Ramos (cell line): ENCODE measurements around the gene RASL10A.
"Not testable (repeated sequence)": the region's sequence is repeated elsewhere in the genome, so short reads cannot be mapped to it uniquely, and the experiment has no call there.

Experiments
- in situ Hi-C: fragments of 300-500 bp; cut with MboI; formaldehyde crosslinking; loops from one replicate; pipeline ENCODE4 v1.14.3; 2022; ENCODE audit warnings: low sequenced_read_pairs; ENCODE audit not compliant: unreplicated experiment

The RASL10A gene, protein sequence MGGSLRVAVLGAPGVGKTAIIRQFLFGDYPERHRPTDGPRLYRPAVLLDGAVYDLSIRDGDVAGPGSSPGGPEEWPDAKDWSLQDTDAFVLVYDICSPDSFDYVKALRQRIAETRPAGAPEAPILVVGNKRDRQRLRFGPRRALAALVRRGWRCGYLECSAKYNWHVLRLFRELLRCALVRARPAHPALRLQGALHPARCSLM

DNA sequence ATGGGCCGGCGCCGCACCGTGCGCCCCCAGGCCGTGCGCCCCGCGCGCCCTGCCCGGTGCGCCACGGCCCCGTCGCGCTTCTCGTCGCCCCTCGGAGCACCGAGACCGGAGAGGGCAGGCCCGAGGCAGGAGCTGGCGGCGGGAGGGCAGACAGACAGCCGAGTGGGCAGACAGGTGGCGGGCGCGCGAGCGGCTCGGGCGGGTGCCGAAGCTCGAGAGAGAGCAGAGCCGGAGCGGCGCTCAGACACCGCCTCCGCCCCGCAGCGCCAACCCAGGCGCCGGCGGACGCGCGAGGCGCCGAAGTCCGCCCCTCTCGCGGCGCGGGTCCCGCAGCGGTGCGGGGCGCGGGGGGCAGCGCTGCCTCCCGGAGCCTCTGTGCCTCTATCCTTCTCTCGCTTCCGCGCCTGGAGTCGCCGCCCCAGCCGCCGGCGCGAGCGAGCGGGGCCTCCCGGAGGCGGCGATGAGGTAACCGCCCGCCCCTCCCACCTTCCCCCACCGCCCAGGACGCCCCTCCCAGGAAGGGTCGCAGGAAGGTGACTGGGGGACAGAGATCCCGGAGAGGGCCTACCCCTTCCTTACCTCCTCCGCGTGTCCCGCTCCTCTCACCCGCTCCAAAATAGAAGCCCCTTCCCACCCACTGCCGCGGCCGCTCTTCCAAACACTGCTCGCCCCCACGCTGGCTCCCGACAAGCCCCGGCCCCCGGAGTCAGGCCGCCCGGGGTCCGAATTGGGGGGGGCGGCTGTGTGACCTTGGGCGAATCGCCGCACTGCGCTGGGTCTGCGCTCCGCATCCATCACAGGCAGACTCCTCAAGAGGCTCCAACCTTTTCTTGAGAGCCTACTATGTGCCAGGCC, at the start of gene RASL10A:
Gene RASL10A, minus strand, starts transcription at position 412 of the 855 bp plus-strand sequence. CDS start 451 bp downstream, outside the sequence.
- in situ Hi-C loops = no loop called here

DNA sequence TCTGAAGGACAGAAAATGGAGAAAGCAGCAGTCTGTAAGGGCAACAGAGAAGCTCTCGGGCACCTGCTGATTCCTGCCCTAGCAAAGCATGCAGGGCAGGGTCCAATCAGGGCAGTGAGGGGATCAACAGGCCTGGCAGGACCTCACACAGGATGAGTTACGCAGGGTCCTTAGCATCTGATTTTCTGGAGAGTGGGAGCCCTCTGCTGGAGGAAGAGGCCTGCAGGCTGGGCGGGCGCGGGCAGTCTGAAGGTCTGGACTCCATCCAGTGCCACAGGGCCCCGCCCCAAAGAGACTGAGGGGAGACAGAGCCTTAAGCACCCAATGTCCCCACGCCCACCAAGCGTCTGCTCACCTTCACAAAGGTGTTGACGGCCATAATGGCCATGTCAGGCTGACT, 44.0 kb upstream of the RASL10A start:
- in situ Hi-C loops = no loop called here

DNA sequence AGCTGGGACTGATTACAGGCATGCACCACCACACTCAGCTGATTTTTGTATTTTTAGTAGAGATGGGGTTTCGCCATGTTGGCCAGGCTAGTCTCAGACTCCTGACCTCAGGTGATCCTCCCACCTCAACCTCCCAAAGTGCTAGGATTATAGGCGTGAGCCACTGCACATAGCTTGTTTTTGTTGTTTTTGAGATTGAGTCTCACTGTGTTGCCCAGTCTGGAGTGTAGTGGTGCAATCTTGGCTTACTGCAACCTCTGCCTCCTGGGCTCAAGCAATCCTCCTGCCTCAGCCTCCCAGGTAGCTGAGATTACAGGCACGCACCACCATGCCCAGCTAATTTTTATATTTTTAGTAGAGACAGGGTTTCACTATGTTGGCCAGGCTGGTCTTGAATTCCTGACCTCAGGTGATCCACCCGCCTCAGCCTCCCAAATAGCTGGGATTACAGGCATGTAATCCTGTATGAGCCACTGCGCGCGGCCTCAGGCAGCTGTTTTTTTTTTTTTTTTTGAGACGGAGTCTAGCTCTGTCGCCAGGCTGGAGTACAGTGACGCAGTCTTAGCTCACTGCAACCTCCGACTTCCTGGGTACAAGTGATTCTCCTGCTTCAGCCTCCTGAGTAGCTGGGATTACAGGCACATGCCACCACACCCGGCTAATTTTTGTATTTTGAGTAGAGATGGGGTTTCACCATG, 41.8 kb upstream of the RASL10A start:
- in situ Hi-C loops = not testable (repeated sequence)

DNA sequence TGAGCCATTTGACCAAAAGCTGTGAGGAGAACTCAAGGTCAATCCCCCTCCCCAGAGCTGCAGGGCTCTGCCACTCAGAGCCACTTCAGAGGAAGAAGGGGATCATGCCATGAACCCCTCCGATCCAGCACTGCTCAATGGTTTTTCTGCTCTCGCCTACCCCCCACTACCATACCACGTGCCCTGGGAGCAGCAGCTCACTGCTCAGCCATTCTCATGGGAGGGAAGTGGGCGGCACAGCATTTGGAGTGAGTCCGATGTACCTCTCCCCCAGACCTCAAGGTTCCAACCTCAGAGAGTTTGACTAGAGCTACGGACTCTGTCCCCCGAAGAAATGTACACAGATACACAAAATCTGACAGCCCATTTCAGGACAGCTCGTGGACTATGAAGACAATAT, 38.4 kb upstream of the RASL10A start:
- in situ Hi-C loops = no loop called here

DNA sequence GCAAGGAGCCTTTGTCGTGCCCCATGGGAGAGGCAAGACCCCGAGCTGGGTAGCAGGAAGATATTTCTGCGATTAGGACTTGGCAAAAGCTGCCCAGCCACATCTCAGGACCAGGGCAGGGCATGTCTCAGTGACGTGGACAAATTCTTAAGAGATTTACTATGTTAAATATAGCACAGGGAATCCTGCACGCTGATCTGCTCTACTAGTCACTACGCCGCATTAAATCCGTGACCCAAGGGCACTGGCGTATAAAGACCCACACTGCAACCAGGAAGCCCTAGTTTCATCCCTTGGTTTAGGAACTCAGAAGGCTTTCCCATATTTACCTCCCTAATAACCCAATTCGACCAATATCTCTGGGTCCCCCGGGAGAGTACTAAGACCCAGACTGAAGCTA, 37.8 kb upstream of the RASL10A start:
- in situ Hi-C loops = no loop called here

DNA sequence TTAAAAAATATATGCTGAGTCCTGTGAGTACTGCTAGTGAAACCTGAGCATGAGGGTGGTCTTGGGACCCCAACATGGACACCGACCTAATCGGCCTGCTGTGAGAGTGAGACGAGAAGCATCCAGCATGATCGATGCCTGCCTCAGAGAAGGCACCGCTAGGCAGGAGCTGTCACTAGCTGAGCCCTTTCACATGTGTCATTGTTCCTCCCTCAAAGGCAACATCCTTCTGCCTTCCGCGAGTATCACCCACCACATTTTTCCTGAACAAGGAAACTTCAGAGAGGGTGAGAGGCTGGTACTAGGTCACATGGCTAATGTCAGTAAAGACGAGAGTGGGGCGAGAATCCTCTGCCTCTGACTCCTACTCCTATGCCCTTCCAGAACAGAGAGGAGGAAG, 37.3 kb upstream of the RASL10A start:
- in situ Hi-C loops = no loop called here

DNA sequence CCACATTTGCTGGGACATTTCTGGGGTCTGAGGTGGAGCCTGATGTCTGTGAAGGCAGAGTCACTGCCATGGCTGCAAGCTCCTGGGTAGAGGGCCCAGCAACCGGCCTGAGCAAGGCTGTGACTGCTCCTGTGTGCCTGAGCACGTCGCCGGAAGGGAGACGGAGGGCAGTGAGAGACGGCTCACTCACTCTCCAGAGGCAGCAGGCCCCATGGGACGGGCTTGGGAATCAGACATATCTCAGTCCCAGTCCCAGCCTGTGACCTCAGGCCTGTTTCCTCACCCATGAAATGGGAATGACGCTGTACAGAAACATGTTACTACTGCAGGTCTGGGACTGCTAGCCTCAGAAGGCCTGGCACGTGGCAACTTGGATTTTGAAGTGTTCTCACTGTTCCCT, 36.4 kb upstream of the RASL10A start:
- in situ Hi-C loops = no loop called here

DNA sequence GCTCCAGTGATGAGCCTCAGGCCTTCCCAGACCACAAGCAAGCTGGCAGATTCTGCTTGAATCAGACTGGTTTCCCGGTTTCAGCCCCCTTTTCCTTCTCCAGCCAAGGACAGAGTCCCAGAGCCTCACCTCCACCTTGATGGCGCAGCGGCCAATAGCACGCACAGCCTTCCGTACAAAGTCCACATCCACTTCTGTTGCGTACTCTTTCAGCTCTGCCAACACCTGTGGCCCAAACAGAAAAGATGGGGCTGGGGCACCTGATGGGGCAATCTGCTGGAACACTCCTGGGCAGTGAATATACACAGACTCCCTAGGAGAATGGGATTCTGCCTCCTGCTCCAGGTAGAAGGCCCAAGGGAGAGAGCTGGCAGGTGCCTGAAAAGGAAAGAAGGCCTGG, 35.5 kb upstream of the RASL10A start:
- in situ Hi-C loops = no loop called here

DNA sequence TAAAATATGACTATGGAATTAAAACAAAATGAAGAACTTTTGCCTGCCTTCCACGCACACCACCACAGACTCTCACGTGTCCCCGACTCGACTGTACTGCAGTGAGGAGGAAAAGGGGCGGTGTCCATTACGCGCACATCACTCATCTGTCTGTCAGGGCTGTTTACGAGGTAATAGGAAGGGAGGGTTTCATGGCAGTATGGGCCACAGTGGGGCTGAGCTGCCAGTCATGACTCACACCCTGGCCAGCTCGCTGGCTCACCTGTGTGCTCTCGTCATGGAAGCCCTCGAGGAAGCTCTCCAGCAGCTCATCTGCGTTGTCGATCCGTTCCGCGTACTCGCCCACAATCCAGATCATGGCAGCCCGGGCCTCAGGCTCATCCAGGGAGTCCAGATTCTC, 33.5 kb upstream of the RASL10A start:
- in situ Hi-C loops = no loop called here

DNA sequence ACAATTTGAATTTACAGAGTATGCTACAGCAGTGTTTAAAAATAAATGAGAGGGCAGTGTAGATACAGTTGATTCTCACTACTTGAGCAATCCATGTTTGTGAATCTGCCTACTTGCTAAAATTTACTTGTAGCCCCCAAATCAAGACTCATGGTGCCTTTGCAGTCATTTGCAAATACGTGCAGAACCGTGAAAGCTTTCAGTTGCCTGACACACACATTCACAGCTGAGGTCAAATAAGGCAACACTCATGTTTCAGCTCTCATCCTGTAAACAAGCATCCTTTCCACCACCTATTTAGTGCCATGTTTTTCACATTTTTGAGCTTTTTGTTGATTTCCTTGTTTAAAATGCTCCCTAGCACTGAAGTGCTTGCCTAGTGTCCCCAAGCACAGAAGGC, 32.5 kb upstream of the RASL10A start:
- in situ Hi-C loops = no loop called here

DNA sequence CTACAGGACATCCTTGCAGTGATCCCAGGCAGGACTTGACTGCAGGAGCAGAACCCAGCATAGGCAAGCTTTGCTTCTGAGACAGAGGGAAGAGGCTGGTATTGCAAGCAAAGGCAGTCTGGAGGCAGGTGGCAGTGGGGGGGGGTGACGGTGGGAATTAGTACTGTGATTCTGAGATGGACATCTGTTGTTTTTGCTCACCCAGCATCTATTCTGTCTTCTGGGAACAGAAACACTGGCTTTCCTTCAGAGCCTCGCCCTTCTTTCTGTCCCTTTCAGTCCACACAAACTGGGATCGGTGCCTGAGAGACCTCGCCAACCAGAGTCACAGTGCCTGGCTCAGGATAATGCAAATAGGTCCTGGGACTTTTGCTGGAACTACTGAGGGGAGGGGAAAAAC, 31.2 kb upstream of the RASL10A start:
- in situ Hi-C loops = no loop called here

DNA sequence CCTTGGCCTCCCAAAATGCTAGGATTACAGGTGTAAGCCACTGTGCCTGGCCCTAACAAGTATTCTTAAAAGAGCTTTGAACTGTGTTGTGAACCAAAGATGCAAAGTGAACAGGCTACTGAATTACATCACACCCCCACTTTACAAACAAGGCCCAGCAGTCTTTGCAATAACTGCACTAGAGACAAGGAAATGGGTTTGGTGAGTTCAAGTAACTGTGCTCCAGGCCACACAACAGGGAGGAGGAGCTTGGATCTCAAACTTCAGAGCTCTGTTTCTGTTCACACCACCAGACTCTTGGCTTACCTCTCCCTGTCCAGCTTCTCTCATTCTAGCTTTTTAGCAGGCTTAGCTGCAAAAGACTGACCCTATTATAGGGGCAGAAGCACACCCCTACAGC, 30.4 kb upstream of the RASL10A start:
- in situ Hi-C loops = no loop called here

DNA sequence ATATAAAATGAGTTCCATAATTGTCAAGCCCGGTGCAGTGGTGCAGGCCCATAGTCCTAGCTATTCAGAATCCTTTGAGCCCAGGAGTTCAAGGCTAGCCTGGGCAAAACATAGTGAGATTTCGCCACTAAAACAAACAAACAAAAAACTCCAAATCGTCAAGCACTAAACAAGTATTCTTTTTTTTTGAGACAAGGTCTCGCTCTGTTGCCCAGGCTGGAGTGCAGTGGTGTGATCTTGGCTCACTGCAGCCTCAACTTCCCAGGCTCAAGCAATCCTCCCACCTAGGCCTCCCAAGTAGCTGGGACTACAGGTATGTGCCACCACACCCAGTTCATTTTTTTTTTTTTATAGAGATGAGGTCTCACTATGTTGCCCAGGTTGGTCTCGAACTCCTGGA, 29.4 kb upstream of the RASL10A start:
- in situ Hi-C loops = not testable (repeated sequence)

DNA sequence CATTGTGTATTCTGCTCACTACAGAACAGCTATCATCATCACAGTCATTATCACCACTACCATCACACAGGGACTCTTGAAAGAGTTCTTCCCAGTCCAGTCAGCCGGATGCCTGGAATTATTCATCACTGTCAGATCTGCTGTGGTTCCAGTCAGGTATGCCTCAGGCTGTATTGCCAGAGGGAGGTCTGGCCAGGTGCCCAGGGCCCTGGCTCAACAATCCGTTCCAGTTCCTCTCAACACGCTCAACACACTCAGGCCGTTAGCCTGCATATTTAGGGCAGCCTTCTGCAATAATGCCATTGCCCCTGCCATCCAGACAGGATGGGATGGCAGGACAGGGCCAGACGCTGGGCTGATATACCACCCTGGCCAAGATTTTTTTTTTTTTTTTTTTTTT, 28.6 kb upstream of the RASL10A start:
- in situ Hi-C loops = no loop called here

DNA sequence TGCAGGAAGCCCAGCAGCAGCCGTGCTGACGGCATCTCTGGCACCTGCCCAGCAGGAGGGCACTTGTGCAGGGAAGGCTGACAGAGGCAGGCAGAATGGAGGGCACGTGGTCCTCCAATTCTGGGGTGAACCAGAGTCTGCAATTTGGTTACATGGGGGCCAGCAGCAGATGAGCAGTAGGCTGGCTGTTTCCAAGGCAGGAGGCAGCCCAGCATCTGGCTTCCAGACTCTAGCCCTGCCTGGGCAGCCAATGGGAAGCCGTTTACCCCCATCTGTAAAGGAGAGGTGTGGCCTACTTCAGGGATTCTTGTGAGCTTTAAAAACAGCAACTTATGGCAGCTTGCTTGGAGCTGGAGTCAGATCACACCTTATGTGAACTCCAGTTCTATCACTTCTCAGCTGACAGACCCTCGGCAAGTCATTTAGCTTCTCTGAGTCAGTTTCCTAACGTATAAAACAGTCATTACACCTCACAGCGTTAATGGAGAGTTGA, 27.9 kb upstream of the RASL10A start:
- in situ Hi-C loops = no loop called here

DNA sequence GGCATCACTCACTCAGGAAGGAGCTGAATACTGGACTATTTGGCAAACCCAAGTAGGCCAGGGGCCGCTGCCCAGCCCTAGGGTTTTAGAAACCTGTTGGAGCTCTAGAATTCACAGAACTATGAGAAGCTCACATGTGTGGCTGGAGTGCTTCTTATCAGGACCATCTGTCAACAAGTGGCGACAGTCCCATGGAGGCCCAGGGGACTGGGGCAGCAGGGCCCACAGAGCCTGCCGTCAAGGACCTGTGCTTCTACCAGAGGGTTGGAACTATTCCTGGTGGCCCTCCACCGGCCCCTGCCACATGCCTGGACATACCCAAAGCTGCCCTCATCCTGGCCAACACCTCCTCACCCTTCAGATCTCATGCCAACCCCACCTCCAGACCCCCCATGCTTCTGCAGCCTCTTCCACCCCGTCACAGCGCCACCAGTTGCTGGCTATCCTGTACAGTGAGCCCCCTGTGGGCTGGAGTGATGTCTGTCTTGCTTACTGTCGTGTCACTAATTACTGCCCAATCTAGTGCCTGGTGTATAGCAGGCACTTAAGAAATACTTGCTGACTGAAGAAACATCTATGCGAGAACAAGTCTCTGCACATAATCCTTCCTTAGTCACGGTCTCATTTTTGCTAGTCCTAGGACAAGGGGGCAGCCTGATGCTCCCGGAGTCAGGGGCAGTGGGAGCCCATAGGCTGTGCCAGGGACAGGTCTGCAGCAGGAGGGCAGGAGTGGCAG, 27.2 kb upstream of the RASL10A start:
- in situ Hi-C loops = no loop called here

DNA sequence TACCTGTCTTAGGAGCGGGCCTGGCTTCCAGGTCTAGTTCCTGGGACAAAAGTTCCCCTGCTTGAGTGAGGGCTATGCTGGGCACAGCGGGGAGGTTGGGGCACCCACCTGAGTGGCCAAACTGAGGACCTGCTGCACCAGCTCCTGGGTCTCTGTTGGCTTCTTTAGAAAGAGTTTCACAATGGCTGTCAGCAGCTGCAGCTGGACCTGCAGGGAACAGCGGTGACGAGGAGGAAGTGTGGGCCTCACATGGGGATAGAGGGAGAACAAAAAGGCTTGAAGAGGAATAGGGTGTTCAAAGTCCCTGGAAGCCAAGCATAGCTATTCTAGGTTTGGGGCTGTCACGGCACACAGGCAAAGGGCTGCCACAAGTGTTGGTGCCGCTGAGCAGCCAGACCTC, 26.7 kb upstream of the RASL10A start:
- in situ Hi-C loops = no loop called here

DNA sequence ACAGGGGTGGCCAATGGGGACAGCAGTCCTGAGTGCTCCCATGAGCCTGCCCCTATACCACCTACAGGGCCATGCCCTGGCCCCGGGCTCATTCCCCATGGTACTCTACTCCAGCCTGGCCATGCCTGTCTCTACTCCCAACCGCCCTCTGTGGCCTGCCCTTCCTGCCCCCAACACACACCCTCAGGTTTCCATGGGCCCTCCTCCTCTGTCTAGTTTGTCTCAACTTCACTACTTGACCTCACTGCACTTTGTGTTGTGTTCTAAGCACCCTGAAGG, 26.3 kb upstream of the RASL10A start:
- in situ Hi-C loops = no loop called here

DNA sequence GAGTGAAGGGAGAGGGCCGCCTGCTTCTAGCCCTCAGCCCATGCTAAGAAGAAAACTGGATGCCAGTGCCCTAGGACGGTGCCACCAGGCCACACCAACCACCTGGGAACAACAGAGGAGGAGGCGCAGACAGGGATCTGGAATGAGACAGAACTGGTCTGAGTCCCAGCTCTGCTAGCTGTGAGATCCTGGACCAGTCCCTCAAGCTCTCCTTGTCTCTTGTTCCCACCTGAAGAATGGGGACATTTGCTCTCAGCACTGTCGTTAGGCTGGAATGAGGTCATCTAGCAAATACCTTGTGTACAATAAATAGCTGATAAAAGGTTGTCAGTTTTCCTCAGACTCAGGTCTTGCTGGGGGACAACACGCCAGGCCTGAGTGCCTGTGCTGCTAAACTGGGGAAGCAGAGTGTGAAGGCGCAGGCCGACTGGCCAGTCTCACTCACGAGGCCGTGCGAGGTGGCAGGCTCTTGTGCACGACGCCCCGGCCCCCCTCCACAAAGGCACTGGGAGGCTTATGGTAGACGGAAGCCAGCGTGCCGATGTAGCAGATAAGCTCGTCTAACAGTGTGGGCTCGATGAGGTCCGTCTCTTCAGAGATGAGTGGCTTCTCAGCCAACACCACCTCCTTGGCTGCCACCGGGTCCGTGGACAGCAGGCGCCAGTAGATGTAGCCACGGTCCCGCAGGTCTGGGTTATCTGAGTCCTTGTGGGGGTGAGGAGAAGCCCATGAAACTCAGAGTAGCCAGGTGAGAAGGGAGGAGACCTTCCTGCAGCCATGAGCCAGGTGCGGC, 25.8 kb upstream of the RASL10A start:
- in situ Hi-C loops = no loop called here

DNA sequence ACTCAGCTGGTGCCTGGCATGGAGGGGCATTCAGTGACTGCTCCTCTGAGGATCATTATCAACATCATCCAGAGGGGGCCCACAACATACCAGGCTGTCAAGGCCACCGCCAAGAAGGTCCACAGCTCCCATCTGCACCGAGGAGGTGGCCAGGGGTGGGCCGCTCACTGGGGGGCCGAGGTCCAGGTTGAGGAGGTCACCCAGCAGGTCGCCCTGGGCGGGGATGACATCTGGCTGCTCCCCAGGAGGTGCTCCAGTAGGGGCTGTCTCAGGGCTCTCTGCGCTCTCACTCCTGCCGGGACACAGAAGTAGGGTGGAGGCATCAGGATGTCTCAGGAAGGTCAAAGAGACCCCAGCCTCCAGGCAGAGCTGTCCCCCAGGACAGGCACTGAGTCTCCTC, 25.1 kb upstream of the RASL10A start:
- in situ Hi-C loops = no loop called here
